A673 (cell line): Measurements from ENCODE around the gene BTBD7.
"Not testable (repeated sequence)": the region's sequence is repeated elsewhere in the genome, so short reads cannot be mapped to it uniquely, and the experiment has no call there.

Experiments used
- EZH2 ChIP-seq: fragments of 200-600 bp; sonication (generic); IDR thresholded peaks from 2 replicates; pipeline ENCODE4 v1.6.1; 2017; ENCODE audit warnings: borderline replicate concordance, low read depth, mild to moderate bottlenecking, mixed read lengths, antibody characterized with exemption, low read length; ENCODE audit not compliant: poor library complexity, severe bottlenecking
- TF ChIP-seq, protein P1 (sequence below): fragments of 300-800, 200-600 bp; sonication (generic); conservative IDR thresholded peaks from 2 replicates; pipeline ENCODE4 v1.5.1; 2017; ENCODE audit warnings: low read depth, mild to moderate bottlenecking, antibody characterized with exemption, low read length, moderate library complexity, mixed read lengths

DNA sequence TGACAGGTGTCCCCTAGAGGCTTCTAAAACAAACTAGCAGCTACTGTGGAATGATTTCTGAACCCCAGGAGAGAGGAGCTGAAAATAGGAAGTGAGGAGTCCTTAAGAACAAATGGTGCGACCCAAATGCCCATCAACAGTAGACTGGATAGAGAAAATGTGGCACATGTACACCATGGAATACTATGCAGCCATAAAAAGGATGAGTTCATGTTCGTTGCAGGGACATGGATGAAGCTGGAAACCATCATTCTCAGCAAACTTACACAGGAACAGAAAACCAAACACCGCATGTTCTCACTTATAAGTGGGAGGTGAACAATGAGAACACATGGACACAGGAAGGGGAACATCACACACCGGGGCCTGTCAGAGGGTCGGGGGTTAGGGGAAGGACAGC, 99.8 kb downstream of the BTBD7 start:
- TF ChIP-seq, protein P1, sequence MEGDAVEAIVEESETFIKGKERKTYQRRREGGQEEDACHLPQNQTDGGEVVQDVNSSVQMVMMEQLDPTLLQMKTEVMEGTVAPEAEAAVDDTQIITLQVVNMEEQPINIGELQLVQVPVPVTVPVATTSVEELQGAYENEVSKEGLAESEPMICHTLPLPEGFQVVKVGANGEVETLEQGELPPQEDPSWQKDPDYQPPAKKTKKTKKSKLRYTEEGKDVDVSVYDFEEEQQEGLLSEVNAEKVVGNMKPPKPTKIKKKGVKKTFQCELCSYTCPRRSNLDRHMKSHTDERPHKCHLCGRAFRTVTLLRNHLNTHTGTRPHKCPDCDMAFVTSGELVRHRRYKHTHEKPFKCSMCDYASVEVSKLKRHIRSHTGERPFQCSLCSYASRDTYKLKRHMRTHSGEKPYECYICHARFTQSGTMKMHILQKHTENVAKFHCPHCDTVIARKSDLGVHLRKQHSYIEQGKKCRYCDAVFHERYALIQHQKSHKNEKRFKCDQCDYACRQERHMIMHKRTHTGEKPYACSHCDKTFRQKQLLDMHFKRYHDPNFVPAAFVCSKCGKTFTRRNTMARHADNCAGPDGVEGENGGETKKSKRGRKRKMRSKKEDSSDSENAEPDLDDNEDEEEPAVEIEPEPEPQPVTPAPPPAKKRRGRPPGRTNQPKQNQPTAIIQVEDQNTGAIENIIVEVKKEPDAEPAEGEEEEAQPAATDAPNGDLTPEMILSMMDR = not testable (repeated sequence)
- not testable (repeated sequence) for TF ChIP-seq EZH2
